ENCODE results near the gene CPLANE1. TPM values are rescaled to one million over a fixed set of nuclear protein-coding genes. Genes with fewer than 3 reads are reported as not detected.
"Not testable (repeated sequence)": the region's sequence is repeated elsewhere in the genome, so short reads cannot be mapped to it uniquely, and the experiment has no call there.

Gene CPLANE1
- total RNA-seq, 2 donors from 2014 or later: 21.1 to 39.2 TPM

GRCh38 chr5:37247496-37247895, 1.7 kb downstream of the CPLANE1 start:
- Histone ChIP-seq H3K27ac (no peak overlapping the region), H3K9me3 (no peaks in the 10 kb centered on the region), H3K4me3 (no peak overlapping the region), H3K4me1 (peaks cover 28% of the 10 kb centered on the region), H3K36me3 (replicated peaks in 1 of 2; ENCODE audit: insufficient read depth in 1 of 2, low read depth in 2 of 2) (no peaks in the 10 kb centered on the region), H3K27me3 (no peaks in the 10 kb centered on the region)
- WGBS, 2 donors: 65 to 74% methylated on average over 4 of the region's 4 CpGs
- intact Hi-C loops (cut with DNase I): no loop called here
- DNase-seq (no peak), ATAC-seq (no peak)
- TF ChIP-seq POLR2A (IDR thresholded peaks at IDR 0.05): no peak
- TF ChIP-seq CTCF (IDR thresholded peaks at IDR 0.05): no peak

GRCh38 chr5:37247036-37247435, 2.1 kb downstream of the CPLANE1 start:
- 83 to 86% methylated on average over 1 of the region's 1 CpG for WGBS, 2 donors
- Histone ChIP-seq H3K4me3 (no peak overlapping the region), H3K9me3 (no peaks in the 10 kb centered on the region), H3K36me3 (replicated peaks in 1 of 2; ENCODE audit: insufficient read depth in 1 of 2, low read depth in 2 of 2) (no peaks in the 10 kb centered on the region), H3K27ac (no peak overlapping the region), H3K27me3 (no peaks in the 10 kb centered on the region), H3K4me1 (peaks cover 28% of the 10 kb centered on the region)
- intact Hi-C loops (cut with DNase I): no loop called here
- TF ChIP-seq POLR2A (IDR thresholded peaks at IDR 0.05) (no peak), CTCF (IDR thresholded peaks at IDR 0.05) (no peak)
- ATAC-seq: no peak
- no peak for DNase-seq

DNA sequence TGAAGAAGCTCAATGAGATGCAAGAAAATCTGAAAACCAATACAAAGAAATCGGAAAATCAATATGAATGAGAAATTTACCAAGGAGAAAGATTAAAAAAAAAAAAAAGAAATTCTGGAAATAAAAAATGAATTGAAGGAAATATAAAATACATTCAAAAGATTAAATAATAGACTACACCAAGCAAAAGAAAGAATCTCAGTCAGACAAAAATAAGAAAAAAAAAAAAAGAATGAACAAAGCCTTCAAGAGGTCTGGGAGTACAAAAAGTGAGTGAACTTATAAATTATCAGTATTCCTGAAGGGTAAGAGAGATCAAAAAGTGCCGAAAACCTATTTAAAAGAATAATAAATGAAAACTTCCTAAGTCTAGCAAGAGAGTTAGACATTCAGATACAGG, 14.9 kb downstream of the CPLANE1 start:
- no peaks in the 10 kb centered on the region for H3K27me3 ChIP-seq
- H3K9me3 ChIP-seq: no peaks in the 10 kb centered on the region
- H3K36me3 ChIP-seq (replicated peaks in 1 of 2; ENCODE audit: insufficient read depth in 1 of 2, low read depth in 2 of 2): peaks cover 0 to 9% of the 10 kb centered on the region in 2 donors
- DNase-seq: no peak
- no peak overlapping the region for H3K4me3 ChIP-seq
- H3K27ac ChIP-seq: no peak overlapping the region
- intact Hi-C loops (cut with DNase I): no loop called here
- no peak for ATAC-seq
- 100% methylated on average over 2 of the region's 2 CpGs for WGBS, 2 donors
- no peaks in the 10 kb centered on the region for H3K4me1 ChIP-seq
- TF ChIP-seq POLR2A (IDR thresholded peaks at IDR 0.05) (no peak), CTCF (IDR thresholded peaks at IDR 0.05) (no peak)

- ATAC-seq (no peak), DNase-seq (no peak)
- intact Hi-C loops (cut with DNase I): no loop called here
- H3K36me3 ChIP-seq (replicated peaks in 1 of 2; ENCODE audit: insufficient read depth in 1 of 2, low read depth in 2 of 2): peaks cover 0 to 10% of the 10 kb centered on the region in 2 donors
- no peak overlapping the region for H3K4me3 ChIP-seq
- H3K4me1 ChIP-seq: no peaks in the 10 kb centered on the region
- TF ChIP-seq CTCF (IDR thresholded peaks at IDR 0.05) (no peak), POLR2A (IDR thresholded peaks at IDR 0.05) (no peak)
- no peaks in the 10 kb centered on the region for H3K9me3 ChIP-seq
- H3K27me3 ChIP-seq: no peaks in the 10 kb centered on the region
- H3K27ac ChIP-seq: no peak overlapping the region
These were observed 22.8 kb downstream of the CPLANE1 start for GRCh38 chr5:37226377-37226776.

- intact Hi-C loops (cut with DNase I): no loop called here
- TF ChIP-seq CTCF (IDR thresholded peaks at IDR 0.05) (no peak), POLR2A (IDR thresholded peaks at IDR 0.05) (no peak)
- peaks cover 0 to 10% of the 10 kb centered on the region in 2 donors for H3K36me3 ChIP-seq (replicated peaks in 1 of 2; ENCODE audit: insufficient read depth in 1 of 2, low read depth in 2 of 2)
These were observed 27.0 kb downstream of the CPLANE1 start for GRCh38 chr5:37222181-37222580.

GRCh38 chr5:37220426-37220825, 28.8 kb downstream of the CPLANE1 start:
- DNase-seq; H3K4me3 ChIP-seq; H3K36me3 ChIP-seq (replicated peaks in 1 of 2; ENCODE audit: insufficient read depth in 1 of 2, low read depth in 2 of 2); H3K4me1 ChIP-seq; H3K27me3 ChIP-seq; ATAC-seq; H3K27ac ChIP-seq; intact Hi-C loops (cut with DNase I); H3K9me3 ChIP-seq: not testable (repeated sequence)
- 96% methylated on average over 6 of the region's 6 CpGs for WGBS, 2 donors

More at GRCh38 chr5:37222181-37222580, 27.0 kb downstream of the CPLANE1 start:
- no peaks in the 10 kb centered on the region for H3K4me1 ChIP-seq
- no peaks in the 10 kb centered on the region for H3K27me3 ChIP-seq
- H3K4me3 ChIP-seq: no peak overlapping the region
- H3K9me3 ChIP-seq: no peaks in the 10 kb centered on the region
- ATAC-seq (no peak), DNase-seq (no peak)
- no peak overlapping the region for H3K27ac ChIP-seq

GRCh38 chr5:37219384-37219783, 29.8 kb downstream of the CPLANE1 start:
- not testable (repeated sequence) for H3K27me3 ChIP-seq

More at GRCh38 chr5:37219384-37219783, 29.8 kb downstream of the CPLANE1 start:
- intact Hi-C loops (cut with DNase I); H3K4me1 ChIP-seq; ATAC-seq; H3K27ac ChIP-seq; DNase-seq; H3K9me3 ChIP-seq; H3K4me3 ChIP-seq; H3K36me3 ChIP-seq (replicated peaks in 1 of 2; ENCODE audit: insufficient read depth in 1 of 2, low read depth in 2 of 2): not testable (repeated sequence)
- WGBS, 2 donors: 89 to 98% methylated on average over 5 of the region's 5 CpGs

Data from body of pancreas (tissue), 4 donors.